Measurements from ENCODE around the gene POLR3K. TPM values are rescaled to one million over a fixed set of nuclear protein-coding genes. Genes with fewer than 3 reads are reported as not detected.

Gene POLR3K
- total RNA-seq, 1 experiment from 2014 or later = 29.3 TPM

DNA sequence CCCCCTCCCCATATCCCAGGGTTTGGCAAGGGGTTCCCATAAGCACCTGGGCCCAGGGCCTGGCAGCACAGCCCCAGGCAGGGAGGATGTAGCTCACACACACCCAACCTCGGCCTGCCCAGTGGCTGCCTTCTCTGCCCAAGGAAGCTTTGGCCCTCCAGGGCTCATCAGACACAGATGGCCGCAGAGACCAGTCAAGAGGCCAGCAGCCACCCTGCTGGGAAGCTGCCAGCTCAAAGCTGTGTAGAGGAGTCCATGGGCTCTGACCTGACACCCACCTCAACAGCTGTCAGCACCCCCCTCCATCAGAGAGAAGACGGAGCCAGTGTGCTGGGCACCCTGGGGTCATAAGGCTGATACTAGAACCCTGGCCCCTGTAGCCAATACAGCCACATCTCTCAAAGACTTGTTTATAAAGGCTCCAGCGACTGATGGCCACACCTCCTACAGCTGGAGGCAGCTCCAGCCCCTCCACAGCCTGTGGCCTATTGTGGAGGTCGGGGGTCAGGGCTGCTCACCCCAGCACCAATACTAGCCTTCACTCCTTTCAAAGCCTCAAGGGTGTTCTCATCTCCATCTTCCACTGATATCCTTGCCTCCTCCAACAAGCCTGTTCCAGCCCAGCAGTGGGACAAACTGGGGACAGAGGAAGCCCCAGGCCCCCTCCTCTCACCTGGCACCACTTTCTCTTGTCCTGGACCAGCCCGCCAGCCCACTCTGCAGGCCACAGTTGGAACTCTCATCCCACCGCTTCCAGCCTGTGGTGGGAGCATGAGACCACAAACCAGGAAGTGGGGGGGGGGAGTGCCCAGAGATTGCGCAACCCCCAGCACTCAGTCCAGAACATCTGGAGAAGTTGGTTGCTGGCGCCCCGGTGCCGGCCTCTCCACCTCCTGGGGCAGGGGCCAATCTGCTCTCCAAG, 22.4 kb upstream of the POLR3K start:
- Histone ChIP-seq H3K9me3 (no peaks in the 10 kb centered on the region), H3K27me3 (replicated peaks; ENCODE audit: control insufficient read depth, insufficient read depth, low read length) (no peaks in the 10 kb centered on the region), H3K4me1 (peaks cover 34% of the 10 kb centered on the region), H3K4me3 (ENCODE audit: low read depth, low read length) (no peak overlapping the region), H3K36me3 (ENCODE audit: control insufficient read depth, insufficient read depth, low read length) (no peaks in the 10 kb centered on the region; the same call in none of the 2 replicates)
- H3K27ac Mint-ChIP-seq (ENCODE audit: unreplicated experiment) = peak overlapping the region; percentile 77
- intact Hi-C loops (cut with micrococcal nuclease; ENCODE audit: unreplicated experiment) = no loop called here
- peak in 1 of 2 experiments; percentile 27 for DNase-seq
- peaks cover 7% of the 10 kb centered on the region for H3K4me1 Mint-ChIP-seq (ENCODE audit: low read depth, unreplicated experiment)
- H3K4me3 Mint-ChIP-seq (ENCODE audit: unreplicated experiment) = peak overlapping the region; percentile 75
- TF ChIP-seq, protein P1, sequence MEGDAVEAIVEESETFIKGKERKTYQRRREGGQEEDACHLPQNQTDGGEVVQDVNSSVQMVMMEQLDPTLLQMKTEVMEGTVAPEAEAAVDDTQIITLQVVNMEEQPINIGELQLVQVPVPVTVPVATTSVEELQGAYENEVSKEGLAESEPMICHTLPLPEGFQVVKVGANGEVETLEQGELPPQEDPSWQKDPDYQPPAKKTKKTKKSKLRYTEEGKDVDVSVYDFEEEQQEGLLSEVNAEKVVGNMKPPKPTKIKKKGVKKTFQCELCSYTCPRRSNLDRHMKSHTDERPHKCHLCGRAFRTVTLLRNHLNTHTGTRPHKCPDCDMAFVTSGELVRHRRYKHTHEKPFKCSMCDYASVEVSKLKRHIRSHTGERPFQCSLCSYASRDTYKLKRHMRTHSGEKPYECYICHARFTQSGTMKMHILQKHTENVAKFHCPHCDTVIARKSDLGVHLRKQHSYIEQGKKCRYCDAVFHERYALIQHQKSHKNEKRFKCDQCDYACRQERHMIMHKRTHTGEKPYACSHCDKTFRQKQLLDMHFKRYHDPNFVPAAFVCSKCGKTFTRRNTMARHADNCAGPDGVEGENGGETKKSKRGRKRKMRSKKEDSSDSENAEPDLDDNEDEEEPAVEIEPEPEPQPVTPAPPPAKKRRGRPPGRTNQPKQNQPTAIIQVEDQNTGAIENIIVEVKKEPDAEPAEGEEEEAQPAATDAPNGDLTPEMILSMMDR (IDR thresholded peaks at IDR 0.05; ENCODE audit: insufficient read depth in 1 of 2, low read depth in 1 of 2, low read length in 1 of 2, severe bottlenecking in 1 of 2, unreplicated experiment in 1 of 2) = no peak
- CTCF ChIA-PET = interaction anchor here (1.7 kb wide), 1 partner anchor 21 kb away, joined by 5 read pairs; no protein-coding TSS in a partner anchor
- no TSS peak for BruUV-seq (replicated peaks)
- H3K27me3 Mint-ChIP-seq (ENCODE audit: insufficient read depth, unreplicated experiment) = no peaks in the 10 kb centered on the region
- H3K36me3 Mint-ChIP-seq (ENCODE audit: insufficient read depth, unreplicated experiment) = peaks cover 19% of the 10 kb centered on the region
- POLR2A ChIA-PET = interaction anchor here (0.6 kb wide), 1 partner anchor 325 kb away, joined by 3 read pairs; no protein-coding TSS in a partner anchor
- no peaks in the 10 kb centered on the region for H3K9me3 Mint-ChIP-seq (ENCODE audit: unreplicated experiment)

- H3K4me1 ChIP-seq = peaks cover 41% of the 10 kb centered on the region
- no peaks in the 10 kb centered on the region; the same call in 1 of the 2 replicates for H3K36me3 ChIP-seq (ENCODE audit: control insufficient read depth, insufficient read depth, low read length)
- no peaks in the 10 kb centered on the region for H3K27me3 Mint-ChIP-seq (ENCODE audit: insufficient read depth, unreplicated experiment)
- no TSS peak for BruUV-seq (replicated peaks)
- no peak overlapping the region for H3K4me3 Mint-ChIP-seq (ENCODE audit: unreplicated experiment)
- TF ChIP-seq, protein P1 (IDR thresholded peaks at IDR 0.05; ENCODE audit: insufficient read depth in 1 of 2, low read depth in 1 of 2, low read length in 1 of 2, severe bottlenecking in 1 of 2, unreplicated experiment in 1 of 2) = no peak
- peaks cover 7% of the 10 kb centered on the region for H3K4me1 Mint-ChIP-seq (ENCODE audit: low read depth, unreplicated experiment)
- DNase-seq = no peak
- intact Hi-C loops (cut with micrococcal nuclease; ENCODE audit: unreplicated experiment) = no loop called here
- no peak overlapping the region for H3K4me3 ChIP-seq (ENCODE audit: low read depth, low read length)
- H3K9me3 Mint-ChIP-seq (ENCODE audit: unreplicated experiment) = no peaks in the 10 kb centered on the region
- no peaks in the 10 kb centered on the region for H3K9me3 ChIP-seq
- CTCF ChIA-PET = interaction anchor here (0.5 to 1.7 kb wide), 3 partner anchors 9 to 22 kb away, joined by 3 to 5 read pairs (median 3); partner anchors contain the start of genes POLR3K and SNRNP25
- no peak overlapping the region for H3K27ac Mint-ChIP-seq (ENCODE audit: unreplicated experiment)
- peaks cover 19% of the 10 kb centered on the region for H3K36me3 Mint-ChIP-seq (ENCODE audit: insufficient read depth, unreplicated experiment)
- no peaks in the 10 kb centered on the region for H3K27me3 ChIP-seq (replicated peaks; ENCODE audit: control insufficient read depth, insufficient read depth, low read length)
- POLR2A ChIA-PET = interaction anchor here (0.6 kb wide), 1 partner anchor 326 kb away, joined by 3 read pairs; no protein-coding TSS in a partner anchor
Measured at GRCh38 chr16:74747-75334, 21.4 kb upstream of the POLR3K start.

DNA sequence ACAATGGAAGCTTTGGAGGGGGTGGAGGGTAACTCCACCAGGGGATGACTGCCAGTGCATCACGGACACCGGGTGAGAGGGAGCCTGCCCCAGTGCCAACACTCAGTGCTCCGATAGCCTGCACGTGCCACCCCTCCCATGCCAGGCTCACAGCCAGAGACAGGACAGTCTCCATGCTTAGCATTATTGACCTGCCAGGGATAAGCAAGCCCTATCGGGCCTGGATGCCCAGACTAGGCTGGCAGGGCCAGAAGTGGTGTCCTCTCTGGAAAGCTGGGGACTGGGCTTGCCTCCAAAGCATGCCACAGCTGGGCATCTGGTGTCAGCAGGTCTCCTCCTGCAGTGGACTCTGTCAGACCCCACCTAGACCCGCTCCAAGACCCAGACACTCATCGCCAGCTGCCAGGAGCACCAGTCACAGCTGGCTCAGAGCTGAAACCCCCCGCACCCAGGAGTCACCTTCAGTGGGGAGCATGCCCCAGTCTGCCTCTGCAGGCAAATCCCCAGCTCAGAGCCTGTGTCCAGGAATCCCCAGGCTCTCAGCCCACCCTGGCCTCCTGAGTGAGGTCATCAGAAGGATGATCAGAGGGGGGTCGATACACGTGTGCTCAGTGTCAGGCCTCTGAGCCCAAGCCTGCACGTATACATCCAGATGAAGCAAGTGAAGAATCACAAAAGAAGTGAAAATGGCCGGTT, 20.8 kb upstream of the POLR3K start:
- Mint-ChIP-seq H3K9me3 (ENCODE audit: unreplicated experiment) (no peaks in the 10 kb centered on the region), H3K36me3 (ENCODE audit: insufficient read depth, unreplicated experiment) (peaks cover 19% of the 10 kb centered on the region), H3K27ac (ENCODE audit: unreplicated experiment) (no peak overlapping the region), H3K27me3 (ENCODE audit: insufficient read depth, unreplicated experiment) (no peaks in the 10 kb centered on the region), H3K4me3 (ENCODE audit: unreplicated experiment) (peak overlapping the region; percentile 88), H3K4me1 (ENCODE audit: low read depth, unreplicated experiment) (peaks cover 7% of the 10 kb centered on the region)
- TF ChIP-seq, protein P1 (IDR thresholded peaks at IDR 0.05; ENCODE audit: insufficient read depth in 1 of 2, low read depth in 1 of 2, low read length in 1 of 2, severe bottlenecking in 1 of 2, unreplicated experiment in 1 of 2) = no peak
- no peak overlapping the region for H3K4me3 ChIP-seq (ENCODE audit: low read depth, low read length)
- BruUV-seq (replicated peaks) = no TSS peak
- ChIA-PET POLR2A (no interaction called here), CTCF (interaction anchor here (0.8 kb wide), 1 partner anchor 21 kb away, joined by 3 read pairs; the partner anchor contains the start of genes POLR3K and SNRNP25)
- intact Hi-C loops (cut with micrococcal nuclease; ENCODE audit: unreplicated experiment) = no loop called here
- peaks cover 41% of the 10 kb centered on the region for H3K4me1 ChIP-seq
- H3K36me3 ChIP-seq (ENCODE audit: control insufficient read depth, insufficient read depth, low read length) = no peaks in the 10 kb centered on the region
- H3K9me3 ChIP-seq = no peaks in the 10 kb centered on the region
- H3K27me3 ChIP-seq (replicated peaks; ENCODE audit: control insufficient read depth, insufficient read depth, low read length) = no peaks in the 10 kb centered on the region
- DNase-seq = no peak

All from Caco-2 (cell line).